Superior temporal gyrus (tissue), 1 donor: ENCODE results near the gene PTPN22.
A peak's percentile ranks its signal among the peaks of the same experiment; 100 is the strongest.

Source experiments
- DNase-seq: peaks from one replicate; pipeline ENCODE4 v3.0.0-alpha.2; 2016; ENCODE audit errors: extremely low spot score

Gene PTPN22

DNA sequence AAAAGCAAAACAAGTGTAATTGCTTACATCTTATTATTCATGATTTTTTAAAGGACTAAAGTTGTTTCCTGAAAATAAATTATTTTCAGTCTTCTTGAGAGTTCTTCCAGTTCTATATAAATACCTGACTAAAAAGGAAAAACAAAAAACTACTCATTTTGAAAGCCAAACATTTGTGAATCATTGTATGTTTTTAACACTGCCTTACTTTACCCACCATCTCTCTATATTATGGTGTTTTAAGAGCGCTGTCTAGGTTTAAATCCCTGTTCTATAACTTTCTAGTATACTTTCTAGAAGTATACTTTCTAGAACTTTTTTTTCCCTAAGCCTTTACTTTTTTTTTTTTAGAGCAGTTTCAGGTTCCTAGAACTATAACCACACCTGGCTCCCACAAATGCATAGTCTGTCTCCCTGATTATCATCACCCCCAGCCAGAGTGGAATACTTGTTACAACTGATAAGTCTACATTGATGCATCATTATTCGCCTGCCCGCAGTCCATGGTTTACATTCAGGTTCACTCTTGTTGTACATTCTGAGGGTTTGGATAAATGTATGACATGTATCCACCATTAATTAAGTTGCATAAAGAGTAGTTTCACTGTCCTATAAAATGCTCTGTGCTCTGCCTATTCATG lies 69.0 kb downstream of the PTPN22 start:
- DNase-seq, result no peak

DNA sequence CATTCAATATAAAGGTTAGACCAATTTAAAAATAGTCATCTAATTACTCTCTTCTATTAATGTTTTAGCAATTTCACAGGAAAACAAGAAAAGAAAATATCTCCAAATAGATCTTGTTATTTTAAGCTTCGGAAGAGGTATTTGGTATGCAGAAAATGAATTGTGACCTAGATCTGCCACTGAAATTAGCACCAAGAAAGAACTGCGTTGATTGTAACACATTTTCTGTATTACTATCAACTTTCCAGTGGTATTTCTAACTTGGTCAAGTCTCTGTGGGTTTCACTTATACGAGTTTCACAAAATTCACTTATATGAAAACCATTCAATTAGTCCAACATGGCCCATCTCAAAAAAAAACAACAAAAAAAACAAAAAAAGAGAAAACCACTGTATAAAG lies 71.0 kb downstream of the PTPN22 start:
- no peak for DNase-seq

DNA sequence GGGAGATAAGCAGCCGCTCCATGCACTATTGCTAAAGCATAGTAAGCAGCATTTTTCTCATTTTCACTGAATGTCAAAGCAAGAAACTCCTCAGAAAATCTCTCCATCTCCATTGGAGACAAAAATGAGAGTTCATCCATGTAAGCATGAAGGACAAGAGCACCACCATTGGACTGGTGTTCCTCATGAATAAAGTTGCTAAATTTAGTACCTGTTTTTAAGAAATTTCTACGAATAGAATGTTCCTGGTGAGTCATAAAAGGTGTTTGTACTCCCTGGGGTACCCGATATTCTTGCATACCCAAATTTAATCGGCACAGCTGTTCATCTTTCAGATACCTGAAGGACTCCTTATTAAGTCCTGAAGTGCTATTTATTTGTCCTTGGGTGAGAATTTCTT lies 74.0 kb downstream of the PTPN22 start:
- DNase-seq, result no peak

DNA sequence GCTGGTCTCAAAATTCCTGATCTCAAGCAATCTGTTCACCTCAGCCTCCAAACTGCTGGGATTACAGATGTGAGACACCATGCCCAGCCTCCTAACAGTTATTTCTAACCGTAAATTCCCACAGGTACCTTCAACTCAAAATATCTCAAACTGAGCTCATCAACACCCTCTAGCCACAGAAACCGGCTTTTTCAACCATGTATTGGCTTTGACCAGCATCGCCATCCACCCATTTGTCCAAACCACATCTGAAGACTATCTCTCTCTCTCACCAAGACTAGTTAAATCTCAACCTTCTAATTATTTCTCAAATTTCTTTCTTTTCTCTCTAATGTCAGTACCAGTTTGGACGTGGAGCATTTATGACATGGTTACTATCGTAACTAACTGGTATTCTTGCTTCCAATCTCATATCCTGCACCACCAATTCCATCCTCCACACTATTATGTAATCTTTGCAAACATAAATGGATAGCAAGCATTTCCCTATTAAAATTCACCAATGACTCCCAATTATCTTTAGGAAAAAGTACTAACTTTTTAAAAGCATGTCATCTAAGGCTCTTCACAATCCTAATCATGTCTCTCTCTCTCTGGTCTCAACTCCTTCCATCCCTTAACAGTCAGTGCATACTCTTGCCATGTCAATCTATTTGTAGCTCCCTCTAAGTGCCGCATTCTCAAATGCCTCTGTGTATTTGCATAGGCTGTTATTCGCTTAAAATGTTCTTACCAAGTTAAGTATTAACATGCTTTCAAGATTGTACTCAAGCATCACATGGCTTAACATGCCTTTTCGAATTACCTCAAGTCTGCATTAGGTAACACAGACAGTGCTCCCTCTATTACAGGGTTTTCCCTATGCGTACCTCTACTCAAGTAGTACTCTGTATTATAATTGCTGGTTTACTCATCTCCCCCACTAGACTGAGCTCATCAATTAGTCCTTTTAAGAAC lies 77.4 kb downstream of the PTPN22 start:
- DNase-seq, result no peak

DNA sequence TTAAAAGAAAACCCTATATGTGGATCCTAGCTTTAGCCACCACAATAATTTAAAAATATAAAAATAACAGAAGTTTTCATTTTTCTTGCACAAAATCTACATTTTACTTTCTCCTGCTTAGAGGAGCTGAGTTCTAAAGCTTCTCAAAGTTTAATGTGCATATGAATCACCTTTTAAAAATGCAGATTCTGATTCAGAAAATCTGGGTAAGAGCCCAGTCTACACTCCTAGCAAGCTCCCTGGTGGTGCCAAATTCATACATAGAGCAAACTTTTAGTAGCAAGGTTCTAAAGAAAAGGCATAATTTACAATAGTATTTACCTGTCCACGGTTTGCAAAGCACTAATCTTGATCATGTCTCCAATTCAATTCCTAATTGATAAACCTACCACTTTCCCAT lies 78.5 kb downstream of the PTPN22 start:
- no peak for DNase-seq

DNA sequence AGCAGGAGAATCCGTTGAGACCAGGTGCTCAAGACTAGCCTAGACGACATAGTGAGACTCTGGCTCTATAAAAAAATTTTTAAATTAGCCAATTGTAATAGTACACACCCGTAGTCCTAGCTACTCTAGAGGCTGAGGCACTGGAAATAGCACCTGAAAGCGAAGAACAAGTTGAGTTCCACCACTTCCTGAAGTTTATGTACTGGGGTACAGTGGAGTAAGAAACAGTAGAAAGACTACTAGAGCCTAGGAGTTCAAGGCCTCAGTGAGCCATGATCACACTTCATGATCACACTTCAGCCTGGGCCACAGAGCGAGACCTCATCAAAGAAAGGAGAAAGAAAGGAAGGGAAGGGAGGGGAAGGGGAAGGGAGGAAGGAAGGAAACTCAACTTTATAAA lies 79.0 kb downstream of the PTPN22 start:
- no peak for DNase-seq

DNA sequence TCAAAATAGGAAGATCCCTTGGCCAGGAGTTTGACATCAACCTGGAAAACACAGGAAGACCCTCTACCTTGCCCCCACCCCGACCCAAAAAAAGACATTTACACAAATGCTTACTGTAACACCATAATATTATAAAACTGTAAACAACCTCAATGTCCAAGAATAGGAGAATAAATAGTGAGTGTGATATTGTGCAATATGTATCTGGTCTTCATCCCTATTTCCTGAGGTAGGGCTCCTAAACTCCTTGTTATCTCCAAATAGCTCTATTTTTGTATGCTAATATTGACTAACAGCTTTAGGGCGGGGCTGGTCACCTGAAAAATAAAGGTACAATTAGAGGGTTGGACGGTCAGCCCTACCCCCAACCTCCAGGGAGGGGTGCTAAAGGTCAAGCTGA lies 82.7 kb downstream of the PTPN22 start:
- no peak for DNase-seq

DNA sequence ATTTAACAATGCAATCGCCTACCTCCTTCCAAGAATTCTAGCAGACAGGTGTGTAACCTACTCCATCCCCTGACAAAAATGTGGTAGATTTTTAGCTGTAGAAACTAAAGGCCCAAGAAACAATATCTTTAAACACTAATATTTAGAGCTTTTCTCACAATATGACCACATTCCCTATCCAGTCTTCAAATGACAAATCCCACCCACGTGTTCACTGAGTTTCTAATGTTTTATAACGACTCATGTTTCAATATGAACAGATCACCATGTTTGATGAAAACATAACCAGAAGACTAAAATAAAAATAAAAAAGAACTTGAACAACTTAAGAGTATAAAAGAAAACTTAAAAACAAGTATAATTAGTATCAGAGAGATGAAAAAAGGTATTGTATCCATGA lies 83.8 kb downstream of the PTPN22 start:
- DNase-seq, result no peak

DNA sequence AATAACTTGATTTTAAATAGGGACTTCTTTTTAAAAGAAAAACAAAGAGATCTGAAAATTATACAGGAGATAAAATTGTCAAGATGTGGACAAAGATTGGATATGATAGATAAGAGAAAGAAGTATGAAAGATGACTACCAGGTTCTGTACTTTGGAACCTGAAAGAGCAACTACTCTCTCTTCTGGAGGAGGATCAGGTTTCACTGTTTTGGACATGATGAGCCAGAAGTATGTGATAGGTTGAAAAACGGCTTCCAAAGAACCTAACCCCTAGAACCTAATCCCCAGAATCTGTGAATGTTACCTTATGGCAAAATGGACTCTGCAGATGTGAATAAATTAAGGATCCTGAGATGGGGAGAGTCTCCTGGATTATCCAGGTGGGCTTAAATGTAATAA lies 85.4 kb downstream of the PTPN22 start:
- no peak for DNase-seq

DNA sequence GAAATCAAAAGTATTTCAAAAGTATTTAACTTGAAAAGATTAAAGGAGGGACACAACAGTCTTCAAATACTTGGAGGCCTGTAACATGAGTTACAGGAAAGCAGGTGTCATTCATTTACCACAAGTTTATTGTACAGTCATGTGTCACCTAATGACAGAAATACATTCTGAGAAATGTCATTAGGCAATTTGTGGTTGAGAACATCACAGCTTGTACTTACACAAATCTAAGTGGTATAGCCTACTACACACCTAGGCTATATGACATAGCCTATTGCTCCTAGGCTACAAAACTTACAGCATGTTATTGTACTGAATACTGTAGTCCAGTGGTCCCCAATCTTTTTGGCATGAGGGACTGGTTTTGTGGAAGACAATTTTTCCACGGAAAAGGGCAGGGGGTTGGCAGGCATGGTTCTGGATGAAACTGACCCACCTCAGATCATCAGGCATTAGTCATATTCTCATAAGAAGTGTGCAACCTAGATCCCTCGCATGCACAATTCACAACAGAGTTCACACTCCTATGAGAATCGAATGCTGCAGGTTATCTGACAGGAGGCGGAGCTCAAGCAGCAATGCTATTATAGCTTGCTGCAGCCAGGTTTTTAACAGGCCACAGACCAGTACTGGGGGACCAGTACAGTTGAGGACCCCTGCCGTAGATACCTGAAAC lies 87.3 kb downstream of the PTPN22 start:
- no peak for DNase-seq

DNA sequence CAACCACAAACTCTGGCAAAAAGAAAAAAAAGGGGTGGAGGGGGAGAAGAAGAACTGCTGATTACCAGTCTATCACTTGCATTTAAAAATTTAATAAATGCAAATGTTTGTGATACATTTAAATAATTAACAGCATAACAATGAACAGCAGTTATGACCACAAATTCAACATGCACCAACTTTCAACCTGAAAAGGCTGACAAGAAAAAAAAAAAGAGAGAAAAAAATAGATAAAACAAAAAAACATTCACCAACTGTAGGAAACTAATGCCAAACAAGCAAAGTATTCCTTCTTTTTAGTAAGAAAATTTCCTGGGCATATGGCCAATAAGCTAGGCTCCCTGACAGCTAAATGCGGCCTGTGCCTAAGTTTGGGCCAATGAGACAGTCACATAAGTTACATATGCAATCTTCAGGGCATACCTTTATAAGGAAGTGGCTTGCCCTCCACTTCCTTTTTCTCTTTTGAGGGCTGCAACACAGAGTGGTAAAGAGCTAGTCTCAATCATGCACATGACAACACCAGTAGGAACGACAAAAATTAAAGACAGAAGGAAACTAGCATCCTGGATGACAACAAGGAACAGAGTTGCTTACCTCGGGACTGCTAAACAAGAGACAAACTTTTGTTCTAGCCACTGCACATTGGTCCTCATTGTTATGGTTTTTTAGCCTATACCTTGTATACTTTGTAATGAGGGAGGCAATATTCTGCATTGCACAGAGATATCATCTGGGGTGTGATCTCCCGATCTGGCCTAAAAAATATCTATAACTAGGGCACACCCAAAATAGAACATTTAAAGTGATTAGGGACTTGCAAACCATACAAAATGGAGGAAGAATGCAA lies 88.0 kb downstream of the PTPN22 start:
- DNase-seq, result peak; percentile 64

DNA sequence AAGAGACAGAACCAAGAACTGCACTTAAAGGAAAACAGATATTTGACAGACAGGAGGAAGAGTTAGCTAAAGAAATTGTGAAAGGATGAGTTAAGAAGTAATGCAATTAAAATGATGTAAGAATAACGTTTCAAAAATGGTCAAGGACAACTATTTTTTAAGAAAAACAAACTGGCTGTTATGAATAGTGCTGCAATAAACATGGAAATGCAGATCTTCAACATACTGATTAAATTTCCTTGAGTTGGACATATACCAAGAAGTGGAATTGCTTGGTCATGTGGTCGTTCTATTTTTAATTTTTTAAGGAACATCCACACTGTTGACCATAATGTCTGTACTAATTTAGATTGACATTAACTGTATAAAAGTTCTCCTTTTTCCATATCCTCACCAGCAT lies 89.1 kb downstream of the PTPN22 start:
- no peak for DNase-seq

DNA sequence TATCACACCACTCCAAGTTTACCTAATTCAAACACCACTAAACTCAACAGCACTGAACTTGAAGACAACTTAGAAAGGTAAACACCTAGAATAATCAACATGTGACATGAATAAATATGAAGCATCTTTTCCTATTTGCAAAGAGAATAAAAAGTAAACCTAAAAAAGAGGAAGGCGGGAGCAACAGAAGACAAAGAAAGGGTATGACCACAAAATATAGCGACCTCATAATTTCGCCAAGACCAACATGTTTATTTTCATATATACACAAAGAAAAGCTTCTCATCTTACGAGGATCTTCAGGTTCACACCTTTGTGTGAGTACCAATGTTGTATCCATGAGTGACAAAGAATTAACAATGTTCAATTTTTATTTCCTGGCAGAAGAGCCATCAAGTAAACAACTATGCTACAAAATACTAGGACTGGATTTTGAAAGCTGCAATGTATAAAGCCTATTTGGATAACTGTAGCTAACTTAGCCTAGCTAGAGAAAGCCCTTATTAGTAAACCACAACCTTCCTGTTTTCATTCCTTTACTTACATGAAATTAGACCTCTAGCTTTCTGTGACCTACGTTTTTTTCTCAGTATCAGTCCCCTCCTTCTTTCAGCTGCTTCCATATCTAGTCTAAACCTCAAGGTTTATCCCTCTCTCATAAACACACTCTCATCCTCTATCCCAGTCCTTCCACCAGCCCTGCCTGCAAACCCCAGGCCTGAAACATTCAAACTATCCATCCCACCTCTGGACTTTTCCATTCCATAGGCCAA lies 91.0 kb downstream of the PTPN22 start:
- no peak for DNase-seq

DNA sequence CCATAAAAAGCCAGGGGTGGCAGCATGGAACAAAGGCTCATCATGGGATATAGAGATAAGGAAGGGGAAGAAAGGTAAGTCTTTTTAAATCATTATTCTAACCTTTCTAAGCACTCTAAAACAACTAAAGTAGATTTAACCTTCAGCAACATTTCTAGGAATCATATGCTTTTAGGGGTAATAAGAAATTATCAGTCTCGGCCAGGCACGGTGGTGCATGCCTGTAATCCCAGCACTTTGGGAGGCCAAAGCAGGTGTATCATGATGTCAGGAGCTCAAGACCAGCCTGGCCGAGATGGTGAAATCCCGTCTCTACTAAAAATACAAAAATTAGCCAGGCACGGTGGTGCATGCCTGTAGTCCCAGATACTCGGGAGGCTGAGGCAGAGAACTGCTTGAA lies 92.0 kb downstream of the PTPN22 start:
- DNase-seq, result no peak

DNA sequence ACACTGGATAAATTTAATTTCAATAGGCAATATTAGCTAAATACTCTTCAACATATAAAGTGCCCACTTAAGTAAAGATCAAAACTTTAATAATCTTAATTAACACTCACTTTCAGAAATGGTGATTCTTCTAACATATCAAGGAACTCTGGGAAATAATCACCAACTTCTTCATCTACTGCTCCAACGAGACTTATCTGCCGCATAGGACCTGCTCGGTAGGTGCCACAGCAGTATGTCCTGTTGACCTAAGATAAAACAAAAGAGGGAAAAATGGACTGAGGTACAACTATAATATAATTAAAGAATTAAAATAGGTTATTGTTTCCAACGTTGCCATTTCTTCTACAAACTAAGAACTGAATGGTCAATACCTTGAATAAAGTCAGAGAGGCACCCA lies 94.0 kb downstream of the PTPN22 start:
- no peak for DNase-seq

DNA sequence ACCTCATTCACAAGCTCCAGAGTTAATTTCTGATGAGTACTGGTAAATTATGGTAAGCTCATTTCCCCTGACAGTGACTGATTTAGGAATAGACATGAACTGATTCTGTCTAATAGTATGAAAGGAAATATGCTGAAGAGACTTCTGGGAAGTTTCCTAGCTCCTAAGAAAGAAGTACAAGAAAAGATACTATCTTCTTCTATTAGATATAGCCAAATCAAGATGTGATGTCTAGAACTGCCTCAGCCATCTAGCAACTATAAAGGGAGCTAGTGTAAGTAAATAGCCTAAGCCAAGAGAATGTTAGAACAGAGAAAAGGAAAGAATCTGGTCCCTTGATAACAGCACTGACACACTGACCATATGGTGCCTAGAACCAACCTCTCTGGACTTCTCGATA lies 101.5 kb downstream of the PTPN22 start:
- no peak for DNase-seq

DNA sequence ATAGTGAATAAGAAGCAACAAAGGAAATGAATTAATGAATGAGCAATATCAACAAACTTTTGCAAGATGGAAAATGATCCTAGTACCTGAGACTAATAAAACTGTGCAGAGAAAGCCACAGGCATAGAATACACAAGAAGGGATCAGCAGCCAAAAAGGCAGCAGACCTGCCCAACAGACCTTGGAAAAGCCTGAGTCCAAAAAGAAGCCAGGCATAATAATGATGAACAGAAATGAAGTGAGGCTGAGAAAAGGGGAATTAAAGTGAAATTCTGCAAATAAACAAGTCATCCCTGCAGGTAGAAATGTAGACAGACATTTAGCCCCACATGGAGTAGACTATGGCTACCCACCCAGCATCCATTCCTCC lies 101.9 kb downstream of the PTPN22 start:
- DNase-seq, result no peak

DNA sequence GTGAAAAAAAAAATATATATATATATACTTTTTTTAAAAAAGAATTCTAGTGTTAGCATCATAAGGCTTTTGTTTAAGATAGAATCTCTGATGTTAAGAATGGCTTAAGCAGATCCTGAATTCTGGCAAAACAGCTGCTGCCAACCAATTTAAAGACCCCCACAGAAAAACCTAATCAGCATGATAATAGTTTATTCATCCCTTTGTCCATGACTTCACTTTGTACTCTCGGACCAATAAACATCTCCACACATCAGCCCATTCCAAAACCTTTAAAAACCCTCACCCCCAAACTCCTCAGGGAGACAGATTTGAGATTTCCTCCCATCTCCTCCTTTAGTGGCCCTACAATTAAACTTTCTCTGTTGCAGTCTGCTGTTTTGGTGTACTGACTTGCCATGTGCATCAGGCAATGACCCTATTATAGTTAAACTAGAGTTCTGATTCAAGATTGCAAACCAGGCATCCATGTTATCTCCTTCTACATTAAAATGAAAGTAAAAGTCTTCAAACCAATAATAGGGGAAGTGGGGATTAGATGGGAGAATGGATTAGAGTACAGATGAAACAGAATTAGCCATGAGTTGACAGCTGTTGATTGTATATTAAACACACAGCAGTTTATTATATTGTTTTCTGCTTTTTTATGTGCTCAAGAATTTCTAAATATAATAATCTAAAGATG lies 102.5 kb downstream of the PTPN22 start:
- DNase-seq, result no peak

DNA sequence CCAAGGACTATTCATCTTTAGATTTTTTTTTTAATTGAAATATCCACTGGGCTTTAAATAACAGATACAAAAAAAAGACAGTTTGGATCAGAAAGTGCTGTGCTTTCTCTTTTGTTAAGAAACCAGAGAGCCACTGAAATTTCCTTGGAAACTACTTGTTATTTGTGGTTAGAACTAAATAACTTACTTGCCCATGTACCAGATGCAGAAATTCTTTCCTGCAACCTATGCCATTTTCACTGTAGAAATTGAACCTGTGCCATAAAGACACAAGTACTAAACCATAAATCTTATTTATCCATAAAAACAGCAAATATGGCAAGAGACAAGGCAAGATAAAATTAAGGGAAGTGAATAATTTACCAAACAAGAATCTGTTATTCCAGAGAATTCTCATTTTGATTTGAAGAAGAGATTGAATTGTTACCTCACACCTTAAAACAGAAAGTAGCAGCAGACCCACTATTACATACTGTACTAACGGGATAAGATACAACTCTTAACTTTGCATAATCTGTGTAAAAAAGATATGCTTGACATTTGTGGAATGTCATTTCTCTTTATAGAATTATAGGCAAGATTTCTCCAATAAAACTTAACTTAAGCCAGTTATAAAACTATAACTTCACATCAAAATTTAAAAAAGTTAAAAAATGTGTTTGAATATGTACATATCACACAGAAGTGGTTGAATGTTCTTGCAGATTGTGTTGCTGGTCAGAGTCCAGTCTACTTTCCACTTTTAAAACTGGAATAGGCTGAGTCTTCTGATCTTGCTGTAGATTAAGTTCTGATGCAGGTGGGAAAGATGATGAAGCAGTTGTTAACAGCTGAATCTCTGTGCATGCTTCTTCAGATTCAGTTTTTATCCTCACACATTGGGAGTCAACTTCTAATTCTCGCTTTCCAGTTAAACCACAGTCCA lies 105.9 kb downstream of the PTPN22 start:
- DNase-seq, result no peak
